HG02884 (cell line): Measurements from ENCODE around the gene NUP93.

Source experiments
- ATAC-seq: cut with Tn5 transposase; IDR thresholded peaks from one replicate; pipeline ENCODE4 v1.9.1; 2021; ENCODE audit warnings: mild to moderate bottlenecking, moderate library complexity; ENCODE audit not compliant: unreplicated experiment

Gene NUP93

GRCh38 chr16:56741399-56741798 is 11.5 kb downstream of the NUP93 start:
- ATAC-seq, result no peak

DNA sequence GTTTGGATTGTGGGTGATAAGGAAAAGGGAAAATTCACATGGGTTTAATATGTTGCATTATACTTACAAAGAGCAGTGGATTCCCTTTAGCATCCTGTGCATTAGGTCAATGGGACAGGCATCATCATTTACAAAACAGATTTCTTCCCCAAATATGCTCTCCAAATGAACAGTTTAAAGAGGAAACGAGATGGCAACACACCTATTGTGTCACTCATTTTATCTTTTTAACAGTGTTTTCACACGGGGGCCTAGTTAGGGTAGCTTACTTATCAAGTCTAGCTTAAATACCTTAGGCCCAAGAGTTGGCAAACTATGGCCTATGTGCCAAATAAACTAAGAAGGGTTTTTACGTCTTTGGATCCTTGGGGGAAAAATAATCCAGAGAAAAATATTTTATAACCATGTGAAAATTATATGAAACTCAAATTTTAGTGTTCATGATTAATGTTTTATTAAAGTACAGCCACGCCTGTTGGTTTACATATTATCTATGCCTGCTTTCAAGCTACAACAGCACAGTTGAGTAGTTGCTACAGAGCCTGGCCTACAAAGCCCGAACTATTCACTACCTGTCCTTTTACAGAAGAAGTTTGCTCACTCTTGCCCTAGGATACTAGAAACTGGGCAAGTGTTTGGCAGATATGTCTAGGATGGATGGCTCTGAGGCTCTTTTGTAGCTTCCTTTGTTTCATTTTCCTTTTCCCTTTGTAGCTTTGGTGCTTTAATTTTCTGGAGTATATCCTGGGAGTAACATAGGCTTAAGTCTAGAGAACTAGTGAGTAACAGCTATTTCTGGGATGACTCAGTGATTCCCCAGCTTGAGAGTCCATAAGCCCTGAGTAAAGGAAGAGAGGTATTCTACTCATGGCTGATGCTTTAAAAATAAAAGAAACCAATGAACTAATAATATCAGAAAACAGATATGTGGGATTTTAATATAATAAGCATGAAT is 12.4 kb downstream of the NUP93 start:
- no peak for ATAC-seq

DNA sequence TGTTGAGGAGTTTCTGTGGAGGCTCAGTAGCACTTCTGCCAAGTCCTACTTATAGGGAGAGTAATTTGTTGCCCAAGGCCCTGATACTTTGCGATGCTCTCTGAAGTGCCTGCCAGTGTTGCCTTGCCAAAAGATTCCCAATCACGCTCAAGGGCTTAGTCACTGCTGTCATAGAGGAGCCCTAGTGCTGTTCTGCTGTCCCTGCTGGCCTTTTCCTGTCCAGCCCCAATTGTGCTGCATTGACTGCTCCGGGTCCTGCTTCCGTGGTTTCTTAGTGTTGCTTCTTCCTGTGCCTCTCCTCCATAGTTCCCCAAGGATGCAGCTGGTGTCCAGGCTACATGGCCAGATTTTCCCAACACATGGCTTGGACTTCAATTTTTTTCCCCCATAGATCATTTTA is 13.9 kb downstream of the NUP93 start:
- ATAC-seq, result no peak

- no peak for ATAC-seq
These were observed 15.2 kb downstream of the NUP93 start for GRCh38 chr16:56744996-56745640.

DNA sequence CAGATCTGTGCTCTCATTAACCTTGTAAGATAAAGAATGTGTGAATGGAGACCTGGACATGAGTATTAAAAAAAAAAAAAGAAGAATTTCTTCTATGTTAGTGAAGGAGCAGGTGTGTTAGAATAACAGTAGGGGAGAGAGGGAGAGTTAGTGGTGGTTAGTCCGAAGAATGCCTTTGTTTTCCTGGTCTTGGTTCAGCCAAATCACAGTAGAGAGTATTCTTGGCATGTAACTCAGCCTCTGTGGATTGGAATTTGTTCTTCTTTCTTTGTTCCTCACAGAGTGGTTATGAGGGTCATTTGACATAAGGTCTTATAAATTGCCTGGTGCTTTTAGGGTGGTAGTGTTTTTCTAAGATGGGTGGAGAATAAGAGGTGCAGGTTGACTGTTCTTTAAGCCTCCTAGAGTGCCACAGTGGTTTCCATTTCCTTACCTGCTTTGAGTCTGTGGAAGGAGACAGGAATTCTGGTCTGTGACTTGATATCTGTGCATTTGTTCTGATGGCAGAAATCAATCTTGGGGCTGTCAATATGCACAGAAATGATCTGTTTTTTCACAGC is 17.6 kb downstream of the NUP93 start:
- ATAC-seq, result no peak

DNA sequence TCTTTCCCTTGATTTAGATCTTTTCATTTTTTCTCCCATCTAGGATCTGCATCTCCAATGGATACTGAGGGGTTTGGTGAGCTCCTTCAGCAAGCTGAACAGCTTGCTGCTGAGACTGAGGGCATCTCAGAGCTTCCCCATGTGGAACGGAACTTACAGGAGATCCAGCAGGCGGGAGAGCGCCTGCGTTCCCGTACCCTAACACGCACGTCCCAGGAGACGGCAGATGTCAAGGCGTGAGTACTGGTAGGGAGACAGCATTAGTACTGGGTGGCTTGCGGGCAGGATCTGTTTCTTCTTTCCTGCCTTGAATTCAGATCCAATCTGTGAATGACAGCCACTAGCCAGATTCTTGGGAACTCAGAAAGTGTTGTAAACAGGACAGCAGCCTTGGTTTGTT is 18.3 kb downstream of the NUP93 start:
- ATAC-seq, result no peak

DNA sequence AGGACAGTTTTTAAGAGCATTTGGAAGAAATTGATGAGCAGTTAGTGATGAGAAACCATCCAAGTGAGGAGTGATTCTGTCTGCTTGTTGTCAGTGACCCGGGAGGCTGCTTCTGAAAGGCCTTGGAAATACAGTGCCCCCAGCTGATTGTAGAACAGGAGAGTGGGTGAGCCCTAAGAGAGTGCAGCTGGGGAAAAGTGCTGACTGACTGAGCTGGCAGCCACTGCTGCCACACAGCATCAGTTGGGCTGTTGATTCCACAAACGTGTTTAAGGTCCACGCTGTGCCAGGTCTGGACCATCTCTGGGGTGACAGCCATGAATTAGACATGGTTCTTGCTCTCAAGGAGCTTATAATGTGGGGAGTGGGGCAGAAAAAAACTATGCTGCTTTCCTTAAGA is 18.9 kb downstream of the NUP93 start:
- ATAC-seq, result no peak

GRCh38 chr16:56749672-56750491 is 20.0 kb downstream of the NUP93 start:
- no peak for ATAC-seq

- no peak for ATAC-seq
These were observed 23.5 kb downstream of the NUP93 start for GRCh38 chr16:56753410-56753809.

DNA sequence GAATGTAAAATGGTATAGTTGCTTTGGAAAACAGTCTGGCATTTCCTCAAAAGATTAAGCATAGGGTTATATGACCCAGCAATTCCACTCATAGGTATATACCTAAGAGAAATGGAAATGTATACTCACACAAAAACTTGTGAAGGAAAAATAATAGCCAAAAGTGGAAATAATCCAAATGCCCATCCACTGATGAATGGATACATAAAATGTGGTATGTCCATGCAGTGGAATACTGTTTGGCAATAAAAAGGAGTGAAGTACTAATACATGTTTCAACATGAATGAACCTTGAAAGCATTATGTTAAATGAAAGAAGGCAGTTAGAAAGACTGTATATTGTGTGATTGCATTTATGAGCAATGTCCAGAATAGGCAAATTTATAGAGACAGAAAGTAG is 25.1 kb downstream of the NUP93 start:
- ATAC-seq, result no peak

- ATAC-seq, result no peak
These were observed 28.5 kb downstream of the NUP93 start for GRCh38 chr16:56758432-56758831.

- no peak for ATAC-seq
These were observed 29.0 kb downstream of the NUP93 start for GRCh38 chr16:56758930-56759329.

DNA sequence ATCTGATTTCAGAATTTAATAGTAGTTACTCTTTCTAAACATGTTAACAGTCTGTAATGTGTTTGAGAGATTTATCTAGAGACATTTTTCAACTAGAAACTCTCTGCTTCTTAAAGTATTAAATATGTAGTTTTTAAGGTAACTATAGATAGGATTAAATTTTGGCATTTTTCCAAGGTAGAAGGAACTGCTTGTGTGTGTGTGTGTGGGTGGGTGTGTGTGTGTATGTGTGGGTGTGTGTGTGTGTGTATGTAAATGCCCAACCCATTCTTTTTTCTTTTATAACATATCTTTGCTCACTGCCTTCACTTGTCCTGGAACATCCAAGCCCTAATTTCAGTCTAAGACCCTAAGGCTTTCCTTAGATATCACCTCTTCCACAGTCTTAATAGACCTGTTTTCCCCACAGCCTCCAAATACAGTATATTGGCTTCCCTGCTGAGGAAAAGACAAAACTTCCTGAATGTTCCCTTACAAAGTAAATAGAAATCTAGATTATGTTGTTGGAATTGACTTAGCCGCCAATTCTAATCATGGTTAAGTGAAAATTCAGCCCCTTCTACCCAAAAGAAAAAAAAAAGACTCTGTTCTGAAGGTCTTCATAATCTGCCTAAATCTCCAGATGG is 33.5 kb downstream of the NUP93 start:
- no peak for ATAC-seq

DNA sequence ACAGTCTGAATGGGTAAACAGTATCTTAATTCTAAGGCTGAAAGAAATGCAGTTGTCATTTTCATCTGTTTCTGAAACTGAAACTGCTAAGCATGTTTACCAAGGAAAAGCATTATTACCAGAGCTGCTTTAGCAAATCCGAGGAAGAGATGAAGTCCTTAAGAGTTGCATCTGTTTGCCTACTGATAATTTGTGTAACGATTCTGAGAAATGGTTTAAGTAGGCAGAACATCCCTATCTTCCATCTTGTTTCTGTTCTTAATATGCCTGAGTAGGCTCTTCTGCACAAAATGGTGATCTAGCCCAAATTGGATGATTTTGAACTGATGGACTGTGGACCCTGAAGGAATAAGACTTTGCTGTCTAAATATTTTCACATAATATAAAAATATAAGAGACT is 34.9 kb downstream of the NUP93 start:
- no peak for ATAC-seq

DNA sequence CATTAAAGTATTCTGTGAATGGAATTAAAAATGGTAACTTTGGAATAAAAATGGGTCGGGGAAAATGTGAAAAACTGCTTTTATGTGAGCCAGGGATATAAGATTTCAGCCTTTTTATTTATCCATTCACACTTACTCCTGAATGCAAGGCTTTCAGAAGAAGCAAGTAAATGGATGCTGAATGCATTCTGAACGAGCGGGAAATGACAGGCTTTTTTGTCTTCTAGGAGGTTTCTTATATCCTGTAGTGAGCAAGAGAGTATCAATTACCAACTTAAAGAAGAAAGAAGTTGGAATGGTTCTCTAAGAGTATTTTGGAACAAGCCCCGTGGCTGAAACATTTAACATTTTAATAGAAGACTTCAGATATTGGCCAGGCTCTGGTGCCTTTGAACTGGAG is 36.0 kb downstream of the NUP93 start:
- no peak for ATAC-seq

- no peak for ATAC-seq
These were observed 37.1 kb downstream of the NUP93 start for GRCh38 chr16:56767024-56767423.

DNA sequence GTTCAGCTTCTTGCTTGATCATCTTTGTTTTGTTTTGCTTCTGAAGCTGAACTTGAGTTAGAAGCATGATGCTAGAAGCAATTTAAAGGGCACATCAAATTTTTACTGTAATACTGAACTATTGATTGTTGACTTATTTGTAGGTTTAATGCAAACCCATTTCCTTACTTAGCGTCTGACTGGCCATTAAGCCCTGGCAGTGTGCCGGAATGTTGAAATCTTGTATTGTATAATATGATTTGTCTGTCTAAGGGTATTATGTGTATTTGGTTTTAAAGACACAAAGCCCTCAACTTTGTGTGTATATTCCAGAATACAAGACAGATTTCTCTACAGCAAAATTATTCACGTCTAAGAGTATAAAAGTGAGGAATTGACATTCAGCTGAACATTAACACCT is 39.7 kb downstream of the NUP93 start:
- ATAC-seq, result no peak

DNA sequence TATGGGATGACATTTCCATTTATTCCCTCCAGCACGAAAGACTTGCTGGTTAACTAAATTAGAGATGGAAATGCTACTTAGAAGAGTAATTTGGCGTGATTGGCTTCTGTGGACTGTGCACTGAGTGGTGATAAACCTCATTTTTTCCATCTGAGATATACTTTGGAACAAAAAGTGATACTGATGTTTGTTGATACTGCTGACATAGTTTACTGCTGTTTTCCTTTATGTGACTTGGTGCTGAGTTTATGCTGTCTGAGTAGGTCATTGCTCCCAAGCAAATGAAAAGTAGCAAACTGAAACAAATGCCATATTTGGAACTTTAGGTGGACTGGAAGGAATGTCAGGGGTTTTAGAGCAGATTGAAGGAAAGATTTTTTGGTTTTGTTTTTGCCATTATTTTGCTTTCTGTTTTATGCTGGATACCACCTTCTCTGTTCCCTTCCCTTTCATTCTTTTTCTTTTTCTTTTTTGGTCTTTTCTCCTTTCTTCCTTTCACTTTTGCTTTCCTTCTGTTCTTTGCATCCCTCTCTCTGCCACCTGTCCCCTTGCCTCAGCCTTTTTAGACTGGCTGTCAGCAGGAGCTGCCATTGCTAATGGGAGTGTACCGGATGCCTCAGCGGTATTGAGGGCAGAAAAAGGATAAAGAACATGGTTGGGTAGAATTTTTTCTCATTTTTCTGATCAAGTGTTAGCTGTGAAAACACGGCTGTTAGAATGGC is 41.8 kb downstream of the NUP93 start:
- no peak for ATAC-seq

DNA sequence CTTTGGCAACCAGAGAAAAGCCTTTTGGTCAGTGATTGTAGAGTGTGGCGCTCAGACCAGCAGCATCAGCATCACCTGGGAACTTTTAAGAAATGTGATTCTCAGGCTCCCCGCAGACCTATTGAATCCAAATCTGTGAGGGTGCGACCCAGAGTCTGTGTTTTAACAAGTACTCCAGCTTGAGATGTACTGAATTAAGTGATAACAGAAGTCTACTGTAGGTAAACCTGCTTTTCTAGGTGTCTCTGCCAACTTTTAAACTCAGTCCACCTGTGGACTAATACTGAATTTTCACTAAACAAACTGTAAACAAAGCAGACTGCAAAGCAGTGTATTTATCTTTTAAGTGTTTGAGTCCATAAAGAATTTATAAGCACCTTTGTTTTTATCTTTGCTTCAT is 43.6 kb downstream of the NUP93 start:
- no peak for ATAC-seq
